SU-DHL-6 (cell line): ENCODE measurements around the gene ARL17A.
"Not testable (repeated sequence)": the region's sequence is repeated elsewhere in the genome, so short reads cannot be mapped to it uniquely, and the experiment has no call there.

ENCODE experiments used
- H2AFZ ChIP-seq: fragments of 200-600 bp; sonication (generic); 2 replicates; pipeline ENCODE4 v1.6.1; 2014; ENCODE audit warnings: low read depth, mild to moderate bottlenecking, moderate library complexity, mixed read lengths, antibody characterized with exemption, low read length; ENCODE audit not compliant: severe bottlenecking
- H3F3A ChIP-seq: fragments of 200-600 bp; shearing (Covaris generic); 2 replicates; pipeline ENCODE4 v1.6.0; 2016; ENCODE audit warnings: antibody characterized with exemption, mild to moderate bottlenecking; ENCODE audit not compliant: insufficient read depth
- H3K27ac ChIP-seq: fragments of 200-600 bp; sonication (generic); 2 replicates; pipeline ENCODE4 v1.5.1; 2016; ENCODE audit warnings: low read depth, mild to moderate bottlenecking, low read length, moderate library complexity, mixed read lengths
- H3K27me3 ChIP-seq: fragments of 200-600 bp; sonication (generic), shearing (Covaris generic); 2 replicates; pipeline ENCODE4 v1.6.0; 2014; ENCODE audit warnings: mild to moderate bottlenecking, low read length
- H3K36me3 ChIP-seq: fragments of 200-600 bp; sonication (generic); 2 replicates; pipeline ENCODE4 v1.6.1; 2014; ENCODE audit warnings: mild to moderate bottlenecking, low read length, mixed read lengths
- H3K4me2 ChIP-seq: fragments of 300-600, 200-600 bp; shearing (Covaris generic), sonication (generic); 2 replicates; pipeline ENCODE4 v1.6.0; 2014; ENCODE audit warnings: low read length, low read depth, mild to moderate bottlenecking; ENCODE audit not compliant: poor library complexity, severe bottlenecking
- H3K4me3 ChIP-seq: fragments of 200-600 bp; sonication (generic); 2 replicates; pipeline ENCODE4 v1.5.1; 2014; ENCODE audit warnings: antibody characterized with exemption, low read length, mild to moderate bottlenecking, mixed read lengths; ENCODE audit not compliant: insufficient read depth, poor library complexity, severe bottlenecking
- H3K79me2 ChIP-seq: fragments of 200-600 bp; sonication (generic); 2 replicates; pipeline ENCODE4 v1.6.1; 2014; ENCODE audit warnings: mild to moderate bottlenecking, low read length, moderate library complexity; ENCODE audit not compliant: insufficient read depth
- H3K9ac ChIP-seq: fragments of 200-600 bp; sonication (generic); 2 replicates; pipeline ENCODE4 v1.7.0; 2014; ENCODE audit warnings: mild to moderate bottlenecking, low read length
- H3K9me2 ChIP-seq: fragments of 200-600 bp; sonication (generic); replicated peaks from 2 replicates; pipeline ENCODE4 v1.6.1; 2014; ENCODE audit warnings: low read length; ENCODE audit not compliant: insufficient read depth
- H3K9me3 ChIP-seq: fragments of 200-600 bp; sonication (generic); 2 replicates; pipeline ENCODE4 v1.6.1; 2014; ENCODE audit warnings: low read length, mixed read lengths; ENCODE audit not compliant: insufficient read depth
- H4K20me1 ChIP-seq: fragments of 200-600 bp; sonication (generic); 2 replicates; pipeline ENCODE4 v1.6.1; 2014; ENCODE audit warnings: low read depth, mild to moderate bottlenecking, antibody characterized with exemption, low read length, moderate library complexity, mixed read lengths

ARL17A gene

DNA sequence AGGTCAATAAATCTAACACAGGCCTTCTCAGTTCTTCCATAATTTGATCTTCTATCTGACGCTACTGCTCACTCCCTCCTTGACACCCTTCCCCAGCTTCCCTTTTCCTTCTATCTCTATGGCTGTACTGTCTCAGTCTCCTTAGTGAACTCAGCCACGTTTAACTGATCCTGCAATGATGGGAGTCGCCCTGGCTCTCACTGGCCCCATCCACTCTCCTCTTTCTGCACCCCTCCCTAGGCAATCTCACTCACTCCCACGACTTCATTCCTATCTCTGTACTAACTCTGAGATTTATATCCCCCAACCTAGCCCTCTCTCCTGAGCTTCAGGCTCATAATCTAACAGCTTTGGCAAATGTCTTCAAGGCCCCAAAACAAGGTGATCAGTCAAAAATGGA, 7.7 kb downstream of the ARL17A start:
- not testable (repeated sequence) for H2AFZ ChIP-seq, H3K9me2 ChIP-seq, H3K27me3 ChIP-seq, H3K4me2 ChIP-seq, H3K9ac ChIP-seq, H4K20me1 ChIP-seq, H3K79me2 ChIP-seq, H3K4me3 ChIP-seq, H3K27ac ChIP-seq, H3K9me3 ChIP-seq, H3F3A ChIP-seq, H3K36me3 ChIP-seq

DNA sequence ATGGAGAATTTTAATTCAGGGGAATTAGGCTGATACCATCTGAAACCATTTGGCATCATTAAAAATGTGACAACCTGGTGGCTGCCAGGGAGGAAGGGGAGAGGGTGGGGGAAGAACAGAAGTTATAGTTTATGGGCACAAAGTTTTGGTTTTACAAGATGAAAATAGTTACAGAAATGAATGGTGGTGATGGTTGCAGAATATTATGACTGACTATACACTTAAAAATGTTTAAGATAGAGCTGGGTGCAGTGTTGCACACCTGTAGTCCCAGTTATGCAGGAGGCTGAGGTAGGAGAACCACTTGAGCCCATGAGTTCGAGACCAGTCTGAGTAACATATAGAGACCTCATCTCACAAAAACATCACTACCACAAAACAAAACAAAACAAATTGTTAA, 12.5 kb downstream of the ARL17A start:
- H3K79me2 ChIP-seq, H3K27ac ChIP-seq, H3K9me2 ChIP-seq, H3K9ac ChIP-seq, H2AFZ ChIP-seq, H4K20me1 ChIP-seq, H3K27me3 ChIP-seq, H3K4me3 ChIP-seq, H3K36me3 ChIP-seq, H3K4me2 ChIP-seq, H3F3A ChIP-seq, H3K9me3 ChIP-seq: not testable (repeated sequence)

DNA sequence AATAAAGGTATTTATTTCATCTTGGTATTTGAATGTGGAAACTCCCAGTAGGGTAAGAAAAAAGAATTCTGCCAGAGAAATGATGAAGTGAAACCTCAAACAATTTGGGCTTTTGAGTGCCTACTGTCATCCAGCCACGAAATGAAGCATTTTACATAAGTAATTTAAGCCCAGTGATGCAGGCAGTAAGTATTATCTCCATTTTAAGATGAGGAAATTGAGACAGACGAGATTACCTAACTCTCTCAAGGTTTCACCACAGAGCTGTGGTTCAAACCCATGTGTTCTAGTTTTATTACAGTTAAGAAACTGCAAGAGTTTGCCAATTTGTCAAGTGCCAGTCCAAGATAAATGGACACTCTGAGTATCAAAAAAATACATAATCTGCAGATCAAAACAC, 13.2 kb downstream of the ARL17A start:
- H3K9ac ChIP-seq, H3K36me3 ChIP-seq, H3K4me3 ChIP-seq, H3K27me3 ChIP-seq, H2AFZ ChIP-seq, H3F3A ChIP-seq, H3K9me2 ChIP-seq, H3K4me2 ChIP-seq, H4K20me1 ChIP-seq, H3K9me3 ChIP-seq, H3K79me2 ChIP-seq, H3K27ac ChIP-seq: not testable (repeated sequence)

DNA sequence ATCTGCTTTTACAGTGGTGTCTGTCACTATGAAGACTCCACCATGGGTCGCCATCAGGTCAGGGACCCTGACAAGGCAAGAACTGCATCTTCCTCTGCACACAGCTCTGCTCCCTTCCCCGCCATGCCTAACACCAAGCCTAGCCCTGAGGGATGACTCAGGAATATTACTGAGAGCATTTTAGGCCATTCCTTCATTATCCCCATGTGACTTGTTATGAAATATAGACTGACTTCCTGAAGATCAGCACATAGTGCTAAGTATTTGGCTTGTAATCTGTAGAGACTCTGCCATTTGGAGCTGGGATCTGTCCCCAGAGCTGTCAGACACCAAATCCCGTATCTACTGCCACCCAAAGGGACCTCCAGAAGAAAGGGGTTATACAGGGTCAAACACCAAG, 19.4 kb downstream of the ARL17A start:
- not testable (repeated sequence) for H3K9ac ChIP-seq, H4K20me1 ChIP-seq, H3K27ac ChIP-seq, H3K79me2 ChIP-seq, H3K4me2 ChIP-seq, H3F3A ChIP-seq, H3K36me3 ChIP-seq, H3K9me2 ChIP-seq, H3K4me3 ChIP-seq, H2AFZ ChIP-seq, H3K9me3 ChIP-seq, H3K27me3 ChIP-seq

DNA sequence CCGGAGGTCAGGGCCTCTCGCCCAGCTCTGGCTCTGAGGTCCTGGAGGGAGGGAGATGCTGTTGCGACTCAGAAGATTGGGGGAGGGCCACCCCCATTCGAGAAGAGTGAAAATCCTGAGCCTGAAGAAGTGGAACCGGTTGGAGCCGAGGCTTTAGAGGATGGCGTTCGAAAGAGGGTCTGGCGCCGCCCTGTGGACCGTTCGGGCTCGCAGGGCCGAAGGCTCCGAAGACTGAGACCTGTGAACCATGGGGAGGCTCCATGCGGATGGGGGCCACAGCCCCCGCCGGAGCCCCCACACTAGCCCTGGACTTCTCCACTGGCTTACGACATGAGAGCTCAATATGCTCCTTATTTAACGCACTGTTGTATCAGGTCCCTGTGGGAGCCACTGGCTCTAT, 20.3 kb downstream of the ARL17A start:
- not testable (repeated sequence) for H4K20me1 ChIP-seq, H3F3A ChIP-seq, H3K27ac ChIP-seq, H3K4me3 ChIP-seq, H3K79me2 ChIP-seq, H3K4me2 ChIP-seq, H3K36me3 ChIP-seq, H3K9me2 ChIP-seq, H3K9ac ChIP-seq, H2AFZ ChIP-seq, H3K9me3 ChIP-seq, H3K27me3 ChIP-seq

DNA sequence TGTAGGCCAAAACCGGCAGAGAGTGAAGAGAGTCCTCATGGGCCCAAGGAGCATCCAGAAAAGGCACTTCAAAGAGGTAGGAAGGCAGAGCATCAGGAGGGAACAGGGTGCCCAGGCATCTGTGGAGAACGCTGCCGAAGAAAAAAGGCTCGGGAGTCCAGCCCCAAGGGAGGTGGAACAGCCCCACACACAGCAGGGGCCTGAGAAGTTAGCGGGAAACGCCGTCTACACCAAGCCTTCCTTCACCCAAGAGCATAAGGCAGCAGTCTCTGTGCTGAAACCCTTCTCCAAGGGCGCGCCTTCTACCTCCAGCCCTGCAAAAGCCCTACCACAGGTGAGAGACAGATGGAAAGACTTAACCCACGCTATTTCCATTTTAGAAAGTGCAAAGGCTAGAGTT, 30.9 kb downstream of the ARL17A start:
- H3K9me3 ChIP-seq, H3K27ac ChIP-seq, H3K4me3 ChIP-seq, H3F3A ChIP-seq, H2AFZ ChIP-seq, H3K79me2 ChIP-seq, H3K27me3 ChIP-seq, H3K9me2 ChIP-seq, H3K9ac ChIP-seq, H3K36me3 ChIP-seq, H4K20me1 ChIP-seq, H3K4me2 ChIP-seq: not testable (repeated sequence)

DNA sequence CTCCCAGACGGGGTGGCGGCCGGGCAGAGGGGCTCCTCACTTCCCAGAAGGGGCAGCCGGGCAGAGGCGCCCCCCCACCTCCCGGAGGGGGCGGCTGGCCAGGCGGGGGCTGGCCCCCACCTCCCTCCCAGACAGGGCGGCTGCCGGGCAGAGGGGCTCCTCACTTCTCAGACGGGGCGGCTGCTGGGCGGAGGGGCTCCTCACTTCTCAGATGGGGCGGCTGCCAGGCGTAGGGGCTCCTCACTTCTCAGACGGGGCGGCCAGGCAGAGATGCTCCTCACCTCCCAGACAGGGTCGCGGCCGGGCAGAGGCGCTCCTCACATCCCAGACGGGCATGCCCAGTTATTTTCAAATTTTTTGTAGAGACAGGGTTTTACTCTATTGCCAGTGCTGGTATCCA, 44.8 kb downstream of the ARL17A start:
- H3K79me2 ChIP-seq, H2AFZ ChIP-seq, H3K27ac ChIP-seq, H3K27me3 ChIP-seq, H4K20me1 ChIP-seq, H3K4me3 ChIP-seq, H3K9ac ChIP-seq, H3K9me2 ChIP-seq, H3K36me3 ChIP-seq, H3F3A ChIP-seq, H3K9me3 ChIP-seq, H3K4me2 ChIP-seq: not testable (repeated sequence)

DNA sequence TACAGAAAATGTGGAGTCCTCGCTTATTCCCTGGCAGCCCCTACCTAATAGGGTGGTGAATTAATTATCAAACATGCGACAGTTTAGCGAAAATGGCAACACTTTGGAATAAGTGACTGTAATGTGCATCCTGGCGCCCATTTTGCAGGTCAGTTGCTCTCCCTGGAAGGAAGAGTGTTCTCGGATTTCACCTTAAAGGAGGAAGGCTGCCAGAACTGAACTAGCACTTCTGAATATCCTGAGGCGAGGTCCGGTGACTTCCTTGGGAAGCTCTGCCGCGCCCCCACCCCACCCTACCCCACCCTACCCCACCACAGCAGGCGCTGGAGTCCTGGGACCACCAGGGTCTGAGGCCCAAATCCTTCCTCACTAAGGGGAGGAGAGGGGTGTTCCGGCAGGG, 67.3 kb downstream of the ARL17A start, which contains the start of gene LRRC37A2:
TSS of gene LRRC37A2 (plus strand) at position 301 of the 400 bp plus-strand sequence. CDS start 245 bp downstream, outside the sequence.
- not testable (repeated sequence) for H3K4me3 ChIP-seq, H3K36me3 ChIP-seq, H3K79me2 ChIP-seq, H3K27me3 ChIP-seq, H3K9me2 ChIP-seq, H4K20me1 ChIP-seq, H2AFZ ChIP-seq, H3K4me2 ChIP-seq, H3F3A ChIP-seq, H3K9me3 ChIP-seq, H3K9ac ChIP-seq, H3K27ac ChIP-seq
